ENCODE results near the gene ZNF528.

ZNF528 gene

GRCh38 chr19:52397310-52398080, at the start of gene ZNF528:
TSS of gene ZNF528 (plus strand) at chr19:52397849. CDS start at chr19:52402014, 4,165 bp downstream.
- peak; percentile 91 for DNase-seq

DNA sequence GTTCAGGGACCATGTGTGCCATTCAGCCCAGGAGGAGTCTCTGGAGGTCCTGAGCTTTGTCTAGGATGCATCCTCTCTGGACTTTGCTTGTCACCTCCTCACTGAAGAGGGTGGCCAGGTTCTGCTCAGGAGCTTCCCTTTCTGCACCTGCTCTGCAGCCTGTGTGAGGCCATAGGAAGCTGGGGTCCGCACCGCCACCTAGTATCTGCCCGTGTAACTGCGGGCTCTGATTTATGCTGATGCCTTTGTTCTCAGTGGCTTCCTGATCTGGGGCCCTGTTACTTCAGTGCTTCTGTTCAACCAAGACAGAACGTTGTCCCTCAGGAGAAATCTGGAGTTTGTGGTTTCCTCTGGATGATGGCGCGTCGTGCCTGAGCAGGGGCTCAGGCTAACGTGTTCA, 46.1 kb upstream of the ZNF528 start:
- no peak for DNase-seq

DNA sequence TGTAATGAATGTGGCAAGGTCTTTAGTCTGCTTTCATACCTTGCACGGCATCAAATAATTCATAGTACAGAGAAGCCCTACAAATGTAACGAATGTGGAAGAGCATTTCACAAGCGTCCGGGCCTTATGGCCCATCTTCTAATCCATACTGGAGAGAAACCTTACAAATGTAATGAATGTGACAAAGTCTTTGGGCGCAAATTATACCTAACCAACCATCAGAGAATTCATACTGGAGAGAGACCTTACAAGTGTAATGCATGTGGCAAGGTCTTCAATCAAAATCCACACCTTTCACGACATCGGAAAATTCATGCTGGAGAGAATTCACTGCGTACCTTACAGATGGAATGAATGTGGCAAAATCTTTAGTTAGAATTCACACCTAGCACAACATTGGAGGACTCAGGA, 31.2 kb upstream of the ZNF528 start:
- DNase-seq = no peak

GRCh38 chr19:52369559-52370340, 27.9 kb upstream of the ZNF528 start, which contains the start of gene ZNF880:
TSS of gene ZNF880 (plus strand) at chr19:52369923. CDS start at chr19:52369966, 43 bp downstream.
- peak; percentile 86 to 90 for DNase-seq

DNA sequence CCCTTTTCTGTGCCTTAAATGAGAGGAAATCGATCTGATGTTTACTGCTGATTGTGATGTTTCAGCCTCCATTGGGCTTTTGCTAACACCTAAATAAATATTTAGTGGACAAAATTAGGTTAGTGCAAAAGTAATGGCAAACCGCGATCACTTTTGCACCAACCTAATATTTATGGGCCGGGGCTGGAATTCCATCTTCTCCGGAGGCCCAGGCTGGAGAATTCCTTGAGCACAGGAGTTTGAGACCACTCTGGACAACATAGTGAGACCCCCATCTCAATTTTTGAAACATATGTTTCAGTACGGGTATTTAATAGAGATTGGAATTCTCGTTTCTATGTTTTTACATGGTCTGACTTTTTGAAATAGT, 27.3 kb upstream of the ZNF528 start:
- no peak for DNase-seq

DNA sequence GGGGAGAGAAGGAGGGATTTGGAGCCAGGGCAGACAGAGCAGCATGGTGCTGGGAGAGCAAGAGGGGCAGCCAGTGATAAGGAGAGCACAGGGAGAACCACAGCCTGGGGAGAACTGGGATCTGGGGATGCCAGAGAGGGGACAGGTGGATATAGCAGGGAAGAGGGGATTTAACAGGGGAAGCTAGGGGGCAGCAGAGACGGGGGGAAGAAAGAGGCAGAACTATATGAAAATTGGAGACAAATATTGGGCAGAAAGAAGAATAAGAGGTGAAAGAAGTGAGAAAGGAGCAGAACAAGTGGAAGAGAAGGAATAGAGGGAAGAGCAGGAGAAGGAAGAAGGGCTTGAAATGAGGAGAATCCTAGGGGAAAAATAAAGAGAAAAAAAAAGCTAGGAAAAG, 6.5 kb upstream of the ZNF528 start:
- DNase-seq = no peak

DNA sequence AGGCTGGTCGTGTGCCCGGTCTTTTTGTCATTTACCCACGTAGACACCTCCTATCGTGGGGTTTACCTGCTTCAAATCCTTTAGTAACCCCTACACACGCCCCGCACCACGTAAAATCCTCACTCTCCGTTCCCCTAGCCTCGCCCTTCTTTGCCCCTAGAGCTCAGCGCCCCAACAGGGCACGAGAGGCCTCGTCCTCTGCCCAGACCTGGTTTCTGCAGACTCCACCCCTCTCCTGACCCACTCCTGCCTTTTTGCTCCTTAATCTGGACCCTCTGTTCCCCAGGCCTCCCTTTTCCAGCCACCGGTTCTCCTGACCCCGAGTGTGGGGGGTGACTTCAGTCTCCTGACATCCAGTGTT, 412 bp downstream of the ZNF528 start:
- DNase-seq = peak in 1 of 2 experiments; percentile 1

DNA sequence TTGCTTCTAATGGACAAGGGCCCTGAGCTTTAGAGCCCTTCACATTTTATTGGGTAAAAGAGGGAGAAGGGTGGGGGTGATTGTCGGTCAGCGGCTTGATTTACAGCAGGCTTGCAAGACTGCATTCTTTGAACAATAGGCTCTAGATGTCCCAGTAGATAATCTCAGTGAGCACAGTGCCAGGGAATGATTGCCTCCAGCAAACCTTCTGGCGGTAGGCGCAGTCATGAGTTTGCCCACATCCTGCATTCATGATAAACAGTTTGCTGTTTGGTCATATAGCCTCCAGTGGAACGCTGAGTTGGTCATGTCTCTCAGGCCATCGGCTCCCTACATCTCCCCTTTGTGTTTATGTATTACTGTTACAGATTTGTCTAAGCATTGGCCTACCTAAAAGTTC, 12.6 kb downstream of the ZNF528 start:
- no peak for DNase-seq

- no peak for DNase-seq
Observed at GRCh38 chr19:52415711-52416110, 18.1 kb downstream of the ZNF528 start.

GRCh38 chr19:52428937-52429336, 31.3 kb downstream of the ZNF528 start, which contains the start of gene ZNF534:
TSS of gene ZNF534 (plus strand) at chr19:52429148. CDS start at chr19:52431475, 2,327 bp downstream.
- DNase-seq = no peak

DNA sequence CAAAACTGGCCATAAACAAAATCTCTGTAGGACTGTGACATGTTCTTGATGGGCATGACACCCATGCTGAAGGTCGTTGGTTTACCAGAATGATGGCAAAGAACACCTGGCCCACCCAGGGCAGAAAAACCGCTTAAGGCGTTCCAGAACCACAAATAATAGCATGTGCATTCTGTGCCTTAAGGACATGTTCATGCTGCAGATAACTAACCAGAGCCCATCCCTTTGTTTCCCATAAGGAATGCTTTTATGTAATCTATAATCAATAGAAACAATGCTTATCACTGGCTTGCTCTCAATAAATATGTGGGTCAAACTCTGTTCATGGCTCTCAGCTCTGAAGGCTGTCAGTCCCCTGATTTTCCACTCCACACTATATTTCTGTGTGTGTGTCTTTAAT, 44.5 kb downstream of the ZNF528 start:
- DNase-seq = no peak

GRCh38 chr19:52444506-52444905, 46.9 kb downstream of the ZNF528 start:
- no peak for DNase-seq

- DNase-seq = no peak
Observed at GRCh38 chr19:52451241-52451640, 53.6 kb downstream of the ZNF528 start.

DNA sequence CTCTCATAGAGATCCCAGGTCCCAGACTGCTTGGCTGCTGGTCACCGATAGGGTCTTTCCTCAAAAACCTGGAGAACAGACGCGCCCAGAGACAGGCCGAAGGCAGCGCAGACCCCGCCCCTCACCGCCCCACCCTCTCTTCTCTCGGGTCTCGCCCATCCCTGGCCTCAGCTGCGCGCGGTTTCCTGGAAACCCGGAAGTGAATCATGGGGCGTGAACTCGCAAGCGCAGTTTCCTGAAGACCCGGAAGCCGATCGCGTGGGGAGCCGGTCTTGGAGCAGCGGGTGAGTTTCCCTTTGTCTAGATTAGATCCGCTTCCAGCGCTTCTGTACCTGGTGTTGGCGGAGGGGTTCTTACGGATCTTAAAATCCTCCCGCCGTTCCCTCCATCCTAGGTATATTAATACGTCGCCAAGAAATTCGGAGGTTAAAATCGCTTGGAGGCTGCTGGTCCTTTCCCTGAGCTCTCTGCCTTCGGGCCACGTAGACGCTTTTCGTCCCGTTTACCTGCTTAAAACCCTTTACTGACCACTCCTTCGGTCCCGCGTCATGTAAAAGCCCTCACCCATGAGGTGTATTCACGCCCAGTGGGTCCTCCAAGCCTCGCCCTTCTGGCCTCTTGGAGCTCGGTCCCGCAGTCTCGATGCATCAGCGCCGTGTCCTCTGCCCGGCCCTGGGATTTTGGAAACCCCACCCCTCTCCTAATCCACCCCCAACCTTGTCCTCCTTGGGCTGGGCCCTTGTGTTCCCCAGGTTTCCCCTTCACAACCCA, 55.9 kb downstream of the ZNF528 start, which contains the start of gene ZNF578:
ZNF578 (plus strand) TSS at position 230 of the 771 bp plus-strand sequence. CDS start 48,293 bp downstream, outside the sequence.
- peak; percentile 53 to 62 for DNase-seq

DNA sequence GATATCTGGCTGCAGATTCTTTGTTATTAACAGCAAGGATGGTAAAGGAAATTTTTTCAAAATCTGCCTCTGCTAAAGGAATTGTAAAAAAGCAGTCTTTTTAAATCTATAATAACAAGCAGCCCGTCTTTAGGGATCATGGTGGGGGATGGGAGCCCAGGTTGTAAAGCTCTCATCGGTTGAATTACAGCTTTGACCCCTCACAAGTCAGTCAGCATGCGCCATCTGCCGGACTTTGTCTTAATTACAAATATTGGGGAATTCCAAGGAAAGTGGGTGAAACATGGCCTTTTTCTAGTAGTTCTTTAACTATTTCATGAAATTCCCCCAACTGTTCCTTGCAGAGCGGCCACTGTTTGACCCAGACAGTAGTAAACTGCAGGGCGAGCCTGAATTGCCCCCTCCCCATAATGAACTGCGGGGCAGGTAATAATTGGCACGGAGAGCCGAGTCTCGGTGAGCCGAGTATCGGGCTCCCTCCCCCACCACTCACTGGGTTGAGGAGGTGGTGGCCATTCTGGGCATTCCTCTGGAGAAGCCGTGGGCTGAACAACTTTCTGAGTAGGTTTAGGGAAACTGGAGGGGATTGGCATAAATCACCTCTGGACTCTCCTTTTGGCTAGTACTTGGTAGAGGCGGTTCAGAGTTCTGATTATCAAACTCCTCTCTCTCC, 67.3 kb downstream of the ZNF528 start:
- DNase-seq = no peak
